Measurements from ENCODE around the gene STK38L. TPM values are rescaled to one million over a fixed set of nuclear protein-coding genes. Genes with fewer than 3 reads are reported as not detected.

Gene STK38L
- total RNA-seq, 3 donors from 2014 or later = 29.4 to 48.8 (median 37.9) TPM

DNA sequence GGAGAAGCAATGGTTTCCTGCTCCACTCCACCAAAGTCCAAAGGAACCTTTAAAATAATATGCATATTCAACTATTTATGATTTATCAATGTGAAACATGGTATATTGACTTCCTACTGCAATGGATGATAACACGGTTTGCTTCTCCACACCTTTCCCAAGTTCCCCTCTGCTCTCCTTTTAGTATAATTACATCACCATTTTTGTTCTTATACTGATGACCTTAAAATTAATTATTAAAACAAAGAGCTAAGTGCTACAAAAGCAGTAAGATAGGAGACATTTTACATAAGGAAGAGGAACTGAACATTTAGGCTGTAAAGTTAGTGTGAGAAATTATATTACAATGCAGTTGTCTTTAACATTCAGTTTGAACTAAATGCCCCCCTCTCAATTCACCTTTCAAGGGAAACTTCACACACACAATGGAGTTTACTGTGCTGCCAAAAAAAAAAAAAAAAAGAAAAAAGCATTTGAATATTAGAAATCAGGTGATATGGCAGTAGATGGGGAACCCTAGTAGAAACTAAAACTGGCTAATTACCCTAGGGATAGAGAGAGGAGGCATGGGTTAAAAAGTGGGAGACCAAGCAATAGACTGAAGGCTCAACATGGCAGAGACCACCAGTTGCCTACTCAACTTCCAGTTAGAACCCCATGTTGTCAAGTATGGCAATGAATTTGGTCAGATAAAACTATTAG is 37.1 kb upstream of the STK38L start:
- Histone ChIP-seq H3K4me3 (no peak overlapping the region), H3K9me3 (peaks cover 0 to 8% of the 10 kb centered on the region in 2 donors), H3K27ac (no peak overlapping the region), H3K27me3 (no peaks in the 10 kb centered on the region), H3K4me1 (no peaks in the 10 kb centered on the region), H3K36me3 (no peaks in the 10 kb centered on the region)
- TF ChIP-seq POLR2AphosphoS5 (IDR thresholded peaks at IDR 0.05) (no peak), POLR2A (IDR thresholded peaks at IDR 0.05) (no peak)
- TF ChIP-seq, protein P1, sequence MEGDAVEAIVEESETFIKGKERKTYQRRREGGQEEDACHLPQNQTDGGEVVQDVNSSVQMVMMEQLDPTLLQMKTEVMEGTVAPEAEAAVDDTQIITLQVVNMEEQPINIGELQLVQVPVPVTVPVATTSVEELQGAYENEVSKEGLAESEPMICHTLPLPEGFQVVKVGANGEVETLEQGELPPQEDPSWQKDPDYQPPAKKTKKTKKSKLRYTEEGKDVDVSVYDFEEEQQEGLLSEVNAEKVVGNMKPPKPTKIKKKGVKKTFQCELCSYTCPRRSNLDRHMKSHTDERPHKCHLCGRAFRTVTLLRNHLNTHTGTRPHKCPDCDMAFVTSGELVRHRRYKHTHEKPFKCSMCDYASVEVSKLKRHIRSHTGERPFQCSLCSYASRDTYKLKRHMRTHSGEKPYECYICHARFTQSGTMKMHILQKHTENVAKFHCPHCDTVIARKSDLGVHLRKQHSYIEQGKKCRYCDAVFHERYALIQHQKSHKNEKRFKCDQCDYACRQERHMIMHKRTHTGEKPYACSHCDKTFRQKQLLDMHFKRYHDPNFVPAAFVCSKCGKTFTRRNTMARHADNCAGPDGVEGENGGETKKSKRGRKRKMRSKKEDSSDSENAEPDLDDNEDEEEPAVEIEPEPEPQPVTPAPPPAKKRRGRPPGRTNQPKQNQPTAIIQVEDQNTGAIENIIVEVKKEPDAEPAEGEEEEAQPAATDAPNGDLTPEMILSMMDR (IDR thresholded peaks at IDR 0.05) = no peak
- no peak for DNase-seq (ENCODE audit: low spot score in 2 of 2)
- intact Hi-C loops (cut with DNase I; ENCODE audit: low total_unique reads) = no loop called here

DNA sequence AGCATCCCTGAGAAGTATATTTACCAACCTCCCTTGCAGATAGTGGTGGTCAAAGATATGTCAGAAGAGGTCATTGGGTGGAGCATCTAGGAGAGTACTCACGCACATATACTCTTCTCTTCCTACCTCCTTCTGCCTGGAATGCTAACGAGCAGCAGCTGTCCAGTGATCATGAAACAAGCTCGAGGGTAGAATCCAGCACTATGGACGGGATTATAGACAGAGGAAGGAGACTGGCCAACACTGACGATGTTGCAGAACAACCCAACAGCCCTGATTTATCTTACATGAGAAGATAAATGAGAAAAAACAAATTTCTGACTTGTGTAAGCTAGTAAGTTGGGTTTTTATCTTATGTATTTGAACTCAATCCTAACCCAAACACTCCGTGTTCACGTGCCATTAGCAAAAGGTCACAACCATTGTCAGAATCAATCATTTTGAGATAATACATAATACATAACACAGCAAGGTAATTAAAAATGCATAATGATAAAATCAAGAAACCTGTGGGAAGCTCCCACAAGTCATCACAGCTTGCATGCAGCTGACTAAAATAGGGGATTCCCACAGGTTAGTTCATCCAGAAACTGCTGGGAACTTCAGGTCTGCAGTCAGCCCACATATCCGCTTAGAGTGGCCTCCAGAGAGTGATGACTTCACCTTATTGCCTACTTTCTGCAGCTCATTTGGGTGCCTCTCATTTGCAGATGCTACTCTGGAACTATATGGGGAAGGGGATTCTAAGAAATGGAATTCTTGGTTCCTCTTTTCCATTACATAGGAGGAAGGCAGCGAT is 36.3 kb upstream of the STK38L start:
- intact Hi-C loops (cut with DNase I; ENCODE audit: low total_unique reads) = no loop called here

DNA sequence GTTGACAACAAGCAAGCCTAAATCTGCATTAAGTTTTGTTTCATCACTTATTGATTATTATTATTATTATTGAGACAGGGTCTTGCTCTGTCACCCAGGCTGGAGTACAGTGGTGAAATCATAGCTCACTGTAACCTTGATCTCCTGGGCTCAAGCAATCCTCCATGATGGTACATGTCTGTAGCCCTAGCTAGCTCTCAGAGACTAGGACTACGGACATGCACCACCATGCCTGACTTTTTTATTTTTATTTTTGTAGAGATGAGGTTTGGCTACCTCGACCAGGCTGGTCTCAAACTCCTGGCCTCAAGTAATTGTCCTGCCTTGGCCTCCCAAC is 35.7 kb upstream of the STK38L start:
- TF ChIP-seq, protein P1 (IDR thresholded peaks at IDR 0.05) = no peak
- TF ChIP-seq POLR2AphosphoS5 (IDR thresholded peaks at IDR 0.05) (no peak), POLR2A (IDR thresholded peaks at IDR 0.05) (no peak)
- no peak overlapping the region for H3K27ac ChIP-seq
- no peak for DNase-seq (ENCODE audit: low spot score in 2 of 2)
- H3K36me3 ChIP-seq = no peaks in the 10 kb centered on the region
- peaks cover 0 to 8% of the 10 kb centered on the region in 2 donors for H3K9me3 ChIP-seq
- intact Hi-C loops (cut with DNase I; ENCODE audit: low total_unique reads) = no loop called here
- no peak overlapping the region for H3K4me3 ChIP-seq
- H3K4me1 ChIP-seq = no peaks in the 10 kb centered on the region
- no peaks in the 10 kb centered on the region for H3K27me3 ChIP-seq

More for the DNA sequence above, 36.3 kb upstream of the STK38L start:
- H3K27ac ChIP-seq = no peak overlapping the region
- no peaks in the 10 kb centered on the region for H3K27me3 ChIP-seq
- no peaks in the 10 kb centered on the region for H3K36me3 ChIP-seq
- TF ChIP-seq POLR2A (IDR thresholded peaks at IDR 0.05) (no peak), POLR2AphosphoS5 (IDR thresholded peaks at IDR 0.05) (no peak)
- TF ChIP-seq, protein P1 (IDR thresholded peaks at IDR 0.05) = no peak
- H3K4me3 ChIP-seq = no peak overlapping the region
- DNase-seq (ENCODE audit: low spot score in 2 of 2) = no peak
- H3K4me1 ChIP-seq = no peaks in the 10 kb centered on the region
- peaks cover 0 to 8% of the 10 kb centered on the region in 2 donors for H3K9me3 ChIP-seq

DNA sequence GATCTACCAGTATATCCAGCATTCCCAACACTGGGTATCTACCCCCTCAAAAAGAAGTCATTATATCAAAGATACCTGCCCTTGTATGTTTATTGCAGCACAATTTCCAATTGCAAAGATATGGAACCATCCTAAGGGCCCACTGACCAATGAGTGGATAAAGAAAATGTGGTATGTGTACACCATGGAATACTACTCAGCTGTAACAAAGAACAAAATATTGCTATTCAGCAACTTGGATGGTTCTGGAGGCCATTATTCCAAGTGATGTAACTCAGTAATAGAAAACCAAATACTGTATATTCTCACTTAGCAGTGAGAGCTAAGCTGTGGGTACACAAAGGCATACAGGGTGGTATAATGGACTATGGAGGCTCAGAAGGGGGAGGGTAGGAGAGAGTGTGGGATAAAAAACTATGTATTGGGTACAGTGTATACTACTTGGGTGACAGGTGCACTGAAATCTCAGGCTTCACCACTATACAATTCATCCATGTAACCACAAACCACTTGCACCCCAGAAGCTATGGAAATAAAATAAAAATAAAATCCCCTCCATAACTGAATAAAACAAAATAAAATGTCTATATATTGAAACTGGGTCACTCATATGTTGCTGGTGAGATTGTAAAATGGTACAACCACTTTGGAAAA is 34.7 kb upstream of the STK38L start:
- Histone ChIP-seq H3K27ac (no peak overlapping the region), H3K4me1 (no peaks in the 10 kb centered on the region), H3K9me3 (peaks cover 0 to 8% of the 10 kb centered on the region in 2 donors), H3K27me3 (no peaks in the 10 kb centered on the region), H3K4me3 (no peak overlapping the region), H3K36me3 (no peaks in the 10 kb centered on the region)
- TF ChIP-seq POLR2AphosphoS5 (IDR thresholded peaks at IDR 0.05) (no peak), POLR2A (IDR thresholded peaks at IDR 0.05) (no peak)
- TF ChIP-seq, protein P1 (IDR thresholded peaks at IDR 0.05) = no peak
- intact Hi-C loops (cut with DNase I; ENCODE audit: low total_unique reads) = no loop called here
- no peak for DNase-seq (ENCODE audit: low spot score in 2 of 2)

DNA sequence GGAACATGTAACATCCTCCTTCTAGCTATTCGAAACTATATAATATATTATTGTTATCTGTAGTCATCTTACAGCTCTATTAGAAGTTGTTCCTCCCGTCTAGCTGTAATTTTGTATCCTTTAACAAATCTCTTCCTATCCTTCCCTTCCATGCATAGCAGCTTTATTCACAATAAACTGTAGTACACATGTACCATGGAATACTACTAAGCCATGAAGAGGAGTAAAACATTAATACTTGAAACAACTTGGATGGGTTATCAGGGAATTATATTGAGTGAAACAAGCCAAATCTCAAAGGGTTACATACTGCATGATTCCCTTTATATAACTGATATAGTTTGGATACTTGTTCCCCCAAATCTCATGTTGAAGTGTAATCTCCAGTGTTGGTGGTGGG is 33.9 kb upstream of the STK38L start:
- no peaks in the 10 kb centered on the region for H3K27me3 ChIP-seq
- peaks cover 0 to 8% of the 10 kb centered on the region in 2 donors for H3K9me3 ChIP-seq
- TF ChIP-seq POLR2A (IDR thresholded peaks at IDR 0.05) (no peak), POLR2AphosphoS5 (IDR thresholded peaks at IDR 0.05) (no peak)
- TF ChIP-seq, protein P1 (IDR thresholded peaks at IDR 0.05) = no peak
- no peaks in the 10 kb centered on the region for H3K4me1 ChIP-seq
- DNase-seq (ENCODE audit: low spot score in 2 of 2) = no peak
- no peak overlapping the region for H3K27ac ChIP-seq
- no peak overlapping the region for H3K4me3 ChIP-seq
- H3K36me3 ChIP-seq = no peaks in the 10 kb centered on the region
- intact Hi-C loops (cut with DNase I; ENCODE audit: low total_unique reads) = no loop called here
